Gastroesophageal sphincter (tissue), 4 donors: ENCODE results near the gene PACRG. TPM values are rescaled to one million over a fixed set of nuclear protein-coding genes. Genes with fewer than 3 reads are reported as not detected.

ENCODE experiments used
- ATAC-seq: fragments of 150-250 bp; one replicate; pipeline ENCODE4 v1.9.1; 2016; ENCODE audit warnings: mild to moderate bottlenecking, moderate library complexity
- H3K27ac ChIP-seq, 4 donors: fragments of 200-600 bp; sonication (generic) in 3 of 4; 1 replicate in 3 of 4; 2 replicates in 1 of 4; pipeline ENCODE4 v1.5.1; 2016 to 2019
- H3K27me3 ChIP-seq: fragments of 200-600 bp; sonication (generic); one replicate; pipeline ENCODE4 v1.5.1; 2019
- H3K36me3 ChIP-seq, 2 donors: fragments of 200-600 bp; sonication (generic); one replicate each; pipeline ENCODE4 v1.5.1; 2019; ENCODE audit warnings: control low read depth in 1 of 2
- H3K4me1 ChIP-seq, 3 donors: fragments of 200-600 bp; sonication (generic); 1 replicate in 2 of 3; 2 replicates in 1 of 3; pipeline ENCODE4 v1.5.1; 2016 to 2019; ENCODE audit warnings: control low read depth in 2 of 3
- H3K4me3 ChIP-seq, 2 donors: fragments of 200-600 bp; sonication (generic); one replicate each; pipeline ENCODE4 v1.5.1; 2019; ENCODE audit warnings: mild to moderate bottlenecking in 1 of 2, moderate library complexity in 1 of 2
- H3K9me3 ChIP-seq, 3 donors: fragments of 200-600 bp; sonication (generic); one replicate each; pipeline ENCODE4 v1.5.1; 2017 to 2019; ENCODE audit warnings: control low read depth in 2 of 3
- EP300 ChIP-seq: sonication (generic); formaldehyde crosslinking; IDR thresholded peaks from one replicate; pipeline ENCODE4 v1.6.1; 2017; ENCODE audit warnings: antibody characterized with exemption, mild to moderate bottlenecking
- POLR2A ChIP-seq, 2 donors: fragments of 450-650 bp; IDR thresholded peaks; one replicate each; pipeline ENCODE4 v1.6.1; 2017; ENCODE audit warnings: antibody characterized with exemption in 2 of 2, mild to moderate bottlenecking in 2 of 2, moderate library complexity in 1 of 2
- POLR2AphosphoS5 ChIP-seq: sonication (generic); formaldehyde crosslinking; IDR thresholded peaks from one replicate; pipeline ENCODE4 v1.6.1; 2017; ENCODE audit warnings: antibody characterized with exemption
- WGBS, 2 donors: methylation state at CpG; one replicate each; pipeline ENCODE4 v1.1.5; 2018; ENCODE audit warnings: low coverage in 1 of 2; 5-methylcytosine and 5-hydroxymethylcytosine counted together
- total RNA-seq, 4 donors: library from RNA; depleted of rRNA; stranded (reverse); fragments of >200 nt; gene quantifications; one replicate each; pipeline ENCODE4 v1.1.0, GENCODE V29; 2016
- TF ChIP-seq, protein P1 (sequence below), 4 experiments: fragments of 200-600 bp in 2 of 4; fragments of 450-650 bp in 2 of 4; sonication (generic) in 1 of 4; IDR thresholded peaks; one replicate each; pipeline ENCODE4 v1.5.1; 2017 to 2019; ENCODE audit warnings: antibody characterized with exemption in 4 of 4, mild to moderate bottlenecking in 2 of 4, moderate library complexity in 2 of 4

Gene PACRG
- total RNA-seq, 4 donors from 2014 or later, result 1.0 to 7.0 TPM; not detected in 2

- Histone ChIP-seq H3K36me3 (no peaks in the 10 kb centered on the region), H3K9me3 (peaks cover 0 to under 1% (median 0%) of the 10 kb centered on the region in 3 donors), H3K27me3 (no peaks in the 10 kb centered on the region), H3K27ac (no peak overlapping the region), H3K4me3 (no peak overlapping the region), H3K4me1 (no peaks in the 10 kb centered on the region)
- TF ChIP-seq EP300, result no peak
- TF ChIP-seq POLR2A (IDR thresholded peaks at IDR 0.05), result no peak
- TF ChIP-seq, protein P1, sequence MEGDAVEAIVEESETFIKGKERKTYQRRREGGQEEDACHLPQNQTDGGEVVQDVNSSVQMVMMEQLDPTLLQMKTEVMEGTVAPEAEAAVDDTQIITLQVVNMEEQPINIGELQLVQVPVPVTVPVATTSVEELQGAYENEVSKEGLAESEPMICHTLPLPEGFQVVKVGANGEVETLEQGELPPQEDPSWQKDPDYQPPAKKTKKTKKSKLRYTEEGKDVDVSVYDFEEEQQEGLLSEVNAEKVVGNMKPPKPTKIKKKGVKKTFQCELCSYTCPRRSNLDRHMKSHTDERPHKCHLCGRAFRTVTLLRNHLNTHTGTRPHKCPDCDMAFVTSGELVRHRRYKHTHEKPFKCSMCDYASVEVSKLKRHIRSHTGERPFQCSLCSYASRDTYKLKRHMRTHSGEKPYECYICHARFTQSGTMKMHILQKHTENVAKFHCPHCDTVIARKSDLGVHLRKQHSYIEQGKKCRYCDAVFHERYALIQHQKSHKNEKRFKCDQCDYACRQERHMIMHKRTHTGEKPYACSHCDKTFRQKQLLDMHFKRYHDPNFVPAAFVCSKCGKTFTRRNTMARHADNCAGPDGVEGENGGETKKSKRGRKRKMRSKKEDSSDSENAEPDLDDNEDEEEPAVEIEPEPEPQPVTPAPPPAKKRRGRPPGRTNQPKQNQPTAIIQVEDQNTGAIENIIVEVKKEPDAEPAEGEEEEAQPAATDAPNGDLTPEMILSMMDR (IDR thresholded peaks at IDR 0.05), result no peak
- TF ChIP-seq POLR2AphosphoS5, result no peak
- 58 to 70% methylated on average over 3 of the region's 3 CpGs for WGBS, 2 donors
- no peak for ATAC-seq
These were observed 46.2 kb downstream of the PACRG start for GRCh38 chr6:162773996-162774395.

DNA sequence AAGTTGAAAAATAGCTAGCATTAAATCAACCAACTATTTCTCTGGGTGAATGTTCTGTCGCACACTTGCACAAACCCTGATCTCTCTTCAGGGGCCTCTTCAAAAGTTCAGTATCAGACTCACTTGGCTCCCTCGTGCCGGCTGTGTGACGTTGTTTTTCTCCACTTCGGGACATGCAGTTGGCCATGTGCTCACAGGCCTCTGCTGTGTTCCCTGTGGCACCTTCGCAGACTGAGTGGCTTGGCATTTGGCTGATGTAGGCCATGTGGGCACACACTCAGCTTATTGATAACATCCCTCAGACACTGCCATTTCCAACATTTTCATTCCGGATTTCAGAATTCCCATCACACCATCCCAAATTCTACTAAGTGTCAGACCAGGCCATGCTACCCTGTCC is 49.3 kb downstream of the PACRG start:
- Histone ChIP-seq H3K4me3 (no peak overlapping the region), H3K27ac (no peak overlapping the region), H3K36me3 (no peaks in the 10 kb centered on the region), H3K4me1 (no peaks in the 10 kb centered on the region), H3K9me3 (peaks cover 0 to 14% (median 0%) of the 10 kb centered on the region in 3 donors), H3K27me3 (no peaks in the 10 kb centered on the region)
- TF ChIP-seq POLR2AphosphoS5 (no peak), POLR2A (IDR thresholded peaks at IDR 0.05) (no peak), EP300 (no peak)
- TF ChIP-seq, protein P1 (IDR thresholded peaks at IDR 0.05), result no peak
- ATAC-seq, result no peak
- WGBS, 2 donors, result 67 to 76% methylated on average over 5 to 7 of the region's 7 CpGs

DNA sequence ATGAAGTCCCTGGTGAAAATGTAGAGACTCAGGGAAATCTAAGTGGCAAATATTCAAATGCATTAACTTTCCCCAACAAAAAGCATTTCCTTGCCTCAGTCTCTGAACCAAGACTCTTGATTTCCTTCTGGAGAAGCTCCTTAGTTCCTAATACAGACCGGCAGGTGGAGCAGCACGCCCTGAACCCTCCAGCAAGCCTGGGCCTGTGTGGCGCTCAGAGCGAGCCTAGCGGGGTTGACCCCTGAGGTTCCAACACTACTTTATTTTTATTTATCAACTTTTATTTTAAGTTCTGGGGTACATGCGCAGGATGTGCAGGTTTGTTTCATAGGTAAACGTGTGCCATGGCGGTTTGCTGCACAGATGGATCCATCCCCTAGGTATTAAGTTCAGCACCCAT is 50.8 kb downstream of the PACRG start:
- H3K27me3 ChIP-seq, result no peaks in the 10 kb centered on the region
- ATAC-seq, result no peak
- WGBS, 2 donors, result 93 to 96% methylated on average over 8 of the region's 8 CpGs
- H3K4me3 ChIP-seq, result no peak overlapping the region
- H3K36me3 ChIP-seq, result no peaks in the 10 kb centered on the region
- TF ChIP-seq POLR2A (IDR thresholded peaks at IDR 0.05) (no peak), POLR2AphosphoS5 (no peak), EP300 (no peak)
- TF ChIP-seq, protein P1 (IDR thresholded peaks at IDR 0.05), result no peak
- H3K9me3 ChIP-seq, result peaks cover 0 to 16% (median 0%) of the 10 kb centered on the region in 3 donors
- no peak overlapping the region for H3K27ac ChIP-seq
- no peaks in the 10 kb centered on the region for H3K4me1 ChIP-seq

DNA sequence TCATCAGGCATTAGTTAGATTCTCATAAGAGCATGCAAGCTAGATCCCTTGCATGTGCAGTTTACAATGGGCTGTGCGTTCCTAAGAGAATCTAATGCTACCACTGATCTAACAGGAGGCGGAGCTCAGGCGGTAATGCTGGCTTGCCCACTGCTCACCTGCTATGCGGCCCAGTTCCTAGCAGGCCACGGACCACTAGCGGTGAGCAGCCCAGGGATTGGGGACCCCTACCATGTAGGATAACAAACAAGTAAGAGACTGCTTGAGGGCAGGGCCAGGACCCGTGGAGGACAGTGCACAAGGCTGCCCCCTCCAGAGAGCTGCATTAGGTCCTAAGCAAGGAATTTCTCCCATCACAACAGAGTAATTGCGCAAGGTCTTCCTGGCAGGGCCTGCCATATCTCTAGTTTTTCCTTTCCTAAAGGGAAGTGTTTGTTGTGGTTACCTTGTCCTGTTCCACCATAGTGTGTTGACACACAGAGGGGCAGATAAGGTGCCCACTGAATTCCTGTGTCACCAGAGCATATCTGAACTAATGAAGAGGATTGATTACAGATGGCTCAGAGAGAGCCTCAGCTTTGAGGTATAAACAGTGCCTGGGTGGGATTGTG is 58.0 kb downstream of the PACRG start:
- no peaks in the 10 kb centered on the region for H3K27me3 ChIP-seq
- no peak overlapping the region for H3K27ac ChIP-seq
- 92% methylated on average over 6 of the region's 8 CpGs; no CpG with 5 or more reads in 1 of the 2 donors for WGBS, 2 donors
- H3K4me1 ChIP-seq, result no peaks in the 10 kb centered on the region
- TF ChIP-seq, protein P1 (IDR thresholded peaks at IDR 0.05), result no peak
- TF ChIP-seq EP300 (no peak), POLR2A (IDR thresholded peaks at IDR 0.05) (no peak), POLR2AphosphoS5 (no peak)
- no peak overlapping the region for H3K4me3 ChIP-seq
- peaks cover 0 to 24% (median 0%) of the 10 kb centered on the region in 3 donors for H3K9me3 ChIP-seq
- H3K36me3 ChIP-seq, result no peaks in the 10 kb centered on the region
- ATAC-seq, result no peak

- no peak for ATAC-seq
- 43 to 76% methylated on average over 4 of the region's 4 CpGs for WGBS, 2 donors
- Histone ChIP-seq H3K4me1 (no peaks in the 10 kb centered on the region), H3K9me3 (no peaks in the 10 kb centered on the region), H3K36me3 (no peaks in the 10 kb centered on the region), H3K4me3 (no peak overlapping the region), H3K27ac (no peak overlapping the region), H3K27me3 (no peaks in the 10 kb centered on the region)
- TF ChIP-seq POLR2AphosphoS5 (no peak), POLR2A (IDR thresholded peaks at IDR 0.05) (no peak), EP300 (no peak)
- TF ChIP-seq, protein P1 (IDR thresholded peaks at IDR 0.05), result no peak
These were observed 70.9 kb downstream of the PACRG start for GRCh38 chr6:162798546-162799266.
